Heart left ventricle (tissue), 13 donors: Measurements from ENCODE around the gene PLA2G6.

ENCODE experiments used
- CTCF ChIP-seq, 12 donors: fragments of 200-600 bp; sonication (generic) in 4 of 12; IDR thresholded peaks; one replicate each; pipeline versions ENCODE4 v1.5.0 to v1.8.0; 2018 to 2022; ENCODE audit warnings: antibody characterized with exemption in 12 of 12, mild to moderate bottlenecking in 5 of 12
- POLR2A ChIP-seq, 2 donors: fragments of 450-650 bp; IDR thresholded peaks; one replicate each; pipeline ENCODE4 v1.6.1; 2017; ENCODE audit warnings: antibody characterized with exemption in 2 of 2, mild to moderate bottlenecking in 2 of 2, moderate library complexity in 2 of 2
- donor health status: ischemic (EF 13 %, LVEDD 7.1; RV severe dilation, severe dysfunction).
- donor health status: DM: no; HTN: yes; CAD: no.
- donor health status: DM: no; HTN: no; CAD: no.
- donor health status: ischemic (EF 25% LVEDD 6.9; RV normal size, moderate dysfunction).
- donor health status: ischemic (EF 25% LVEDD 5.7; RV mildly dilated, moderate dysfunction).
- donor health status: ischemic (EF 35%, LVEDD 5.7; RV mildly dilated, moderate dysfunction).
- donor health status: nonischemic (EF 11% LVEDD 7.7; RV severe dilation, severe dysfunction).
- donor health status: DM: yes; HTN: yes; CAD: no.
- donor health status: PGD.
- donor health status: ischemic (EF 29% LVEDD 5.4; RV normal size, mild dysfunction).
- donor health status: nonischemic (EF 23%, LVEDD 6.1; RV moderate dilation, normal function).

- TF ChIP-seq CTCF (IDR thresholded peaks at IDR 0.05) (no peak), POLR2A (IDR thresholded peaks at IDR 0.05) (no peak)
Measured at GRCh38 chr22:38073150-38074130, 108.2 kb downstream of the PLA2G6 start.
